GM18508 (cell line): ENCODE data around the gene PHACTR1.

Source experiments
- ATAC-seq: cut with Tn5 transposase; IDR thresholded peaks from one replicate; pipeline ENCODE4 v1.9.1; 2021; ENCODE audit warnings: moderate number of reproducible peaks; ENCODE audit not compliant: insufficient read depth, unreplicated experiment

PHACTR1 gene

GRCh38 chr6:12798326-12798725 is 81.8 kb downstream of the PHACTR1 start:
- no peak for ATAC-seq

- ATAC-seq = no peak
These were observed 83.6 kb downstream of the PHACTR1 start for GRCh38 chr6:12800120-12800519.

- ATAC-seq = no peak
These were observed 84.6 kb downstream of the PHACTR1 start for GRCh38 chr6:12801141-12801540.

- ATAC-seq = no peak
These were observed 85.9 kb downstream of the PHACTR1 start for GRCh38 chr6:12802440-12802839.

GRCh38 chr6:12803486-12803885 is 86.9 kb downstream of the PHACTR1 start:
- no peak for ATAC-seq

GRCh38 chr6:12804952-12805645 is 88.5 kb downstream of the PHACTR1 start:
- ATAC-seq = no peak

- ATAC-seq = no peak
These were observed 89.6 kb downstream of the PHACTR1 start for GRCh38 chr6:12806136-12806535.

- ATAC-seq = no peak
These were observed 90.2 kb downstream of the PHACTR1 start for GRCh38 chr6:12806796-12807195.

GRCh38 chr6:12811519-12811918 is 95.0 kb downstream of the PHACTR1 start:
- no peak for ATAC-seq

GRCh38 chr6:12813321-12813720 is 96.8 kb downstream of the PHACTR1 start:
- no peak for ATAC-seq

GRCh38 chr6:12814015-12814414 is 97.4 kb downstream of the PHACTR1 start:
- ATAC-seq = no peak

GRCh38 chr6:12815089-12815488 is 98.5 kb downstream of the PHACTR1 start:
- ATAC-seq = no peak

GRCh38 chr6:12815884-12816600 is 99.5 kb downstream of the PHACTR1 start:
- no peak for ATAC-seq

- ATAC-seq = no peak
These were observed 101.8 kb downstream of the PHACTR1 start for GRCh38 chr6:12818324-12818723.

- no peak for ATAC-seq
These were observed 107.3 kb downstream of the PHACTR1 start for GRCh38 chr6:12823847-12824246.

- ATAC-seq = no peak
These were observed 110.0 kb downstream of the PHACTR1 start for GRCh38 chr6:12826584-12826983.

GRCh38 chr6:12827921-12828320 is 111.4 kb downstream of the PHACTR1 start:
- no peak for ATAC-seq

GRCh38 chr6:12832226-12832735 is 115.7 kb downstream of the PHACTR1 start:
- no peak for ATAC-seq

GRCh38 chr6:12836009-12836408 is 119.4 kb downstream of the PHACTR1 start:
- ATAC-seq = no peak

- ATAC-seq = no peak
These were observed 125.1 kb downstream of the PHACTR1 start for GRCh38 chr6:12841619-12842018.

GRCh38 chr6:12842114-12842513 is 125.5 kb downstream of the PHACTR1 start:
- no peak for ATAC-seq

- no peak for ATAC-seq
These were observed 126.1 kb downstream of the PHACTR1 start for GRCh38 chr6:12842658-12843057.
